PC-3 (cell line): ENCODE data around the gene SUSD6.

ENCODE experiments used
- CTCF ChIP-seq: fragments of 300-600 bp; sonication (generic); conservative IDR thresholded peaks from 2 replicates; pipeline ENCODE4 v1.5.1; 2017; ENCODE audit warnings: antibody characterized with exemption, low read depth, mild to moderate bottlenecking, low read length
- EZH2 ChIP-seq: fragments of 300-600 bp; sonication (generic); IDR thresholded peaks from one replicate; pipeline ENCODE4 v1.6.1; 2017; ENCODE audit warnings: antibody characterized with exemption, mild to moderate bottlenecking, low read length; ENCODE audit not compliant: unreplicated experiment

- no peak for TF ChIP-seq CTCF
- TF ChIP-seq EZH2, result no peak
These were observed 24.0 kb upstream of the SUSD6 start for GRCh38 chr14:69587389-69587788.
